HG03457 (cell line): ENCODE measurements around the gene HDAC4.
"Not testable (repeated sequence)": the region's sequence is repeated elsewhere in the genome, so short reads cannot be mapped to it uniquely, and the experiment has no call there.

Experiments
- ATAC-seq: cut with Tn5 transposase; IDR thresholded peaks from one replicate; pipeline ENCODE4 v1.9.1; 2021; ENCODE audit warnings: moderate number of reproducible peaks; ENCODE audit not compliant: unreplicated experiment

Gene HDAC4

GRCh38 chr2:239285071-239285931 is 115.5 kb downstream of the HDAC4 start:
- ATAC-seq = no peak

DNA sequence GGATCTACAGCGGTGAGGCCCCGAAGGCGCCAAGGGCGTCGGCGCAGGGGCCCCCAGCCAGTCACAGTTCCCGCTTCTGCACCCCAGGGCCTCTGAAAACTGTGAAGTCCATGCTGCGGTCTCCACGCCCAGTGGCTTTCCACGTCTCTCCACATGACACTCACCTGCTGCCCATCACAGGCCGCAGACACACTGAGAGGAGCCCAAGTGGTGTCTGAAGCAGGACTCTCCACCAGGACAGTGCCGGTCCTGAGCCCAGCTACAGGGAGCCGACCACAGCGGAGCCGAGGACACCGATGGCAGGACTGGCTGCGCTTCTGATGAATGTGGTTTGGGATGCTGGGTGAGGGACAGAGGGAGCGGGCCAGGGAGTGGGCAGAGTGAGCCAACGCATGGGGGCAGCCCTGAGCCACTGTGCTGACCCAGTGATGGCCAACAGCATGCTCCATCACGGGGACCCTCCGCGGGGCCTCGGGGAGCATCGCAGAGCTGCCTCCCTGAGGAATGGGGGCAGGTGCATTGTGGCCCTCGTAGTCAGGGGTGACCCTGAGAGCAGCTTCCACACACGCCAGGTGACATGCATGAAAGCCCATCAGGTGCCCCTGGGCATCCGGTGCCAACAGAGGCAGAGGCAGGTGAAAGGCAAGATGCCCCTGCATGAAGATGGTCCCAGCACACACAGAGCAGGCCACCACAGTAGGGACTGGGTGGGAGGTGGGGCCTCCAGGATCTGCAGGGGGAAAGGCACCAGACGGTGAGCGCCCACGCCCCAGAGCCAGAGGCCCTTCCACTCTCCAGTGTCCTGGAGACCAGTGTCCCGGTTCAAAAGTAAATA is 116.6 kb downstream of the HDAC4 start:
- ATAC-seq = no peak

DNA sequence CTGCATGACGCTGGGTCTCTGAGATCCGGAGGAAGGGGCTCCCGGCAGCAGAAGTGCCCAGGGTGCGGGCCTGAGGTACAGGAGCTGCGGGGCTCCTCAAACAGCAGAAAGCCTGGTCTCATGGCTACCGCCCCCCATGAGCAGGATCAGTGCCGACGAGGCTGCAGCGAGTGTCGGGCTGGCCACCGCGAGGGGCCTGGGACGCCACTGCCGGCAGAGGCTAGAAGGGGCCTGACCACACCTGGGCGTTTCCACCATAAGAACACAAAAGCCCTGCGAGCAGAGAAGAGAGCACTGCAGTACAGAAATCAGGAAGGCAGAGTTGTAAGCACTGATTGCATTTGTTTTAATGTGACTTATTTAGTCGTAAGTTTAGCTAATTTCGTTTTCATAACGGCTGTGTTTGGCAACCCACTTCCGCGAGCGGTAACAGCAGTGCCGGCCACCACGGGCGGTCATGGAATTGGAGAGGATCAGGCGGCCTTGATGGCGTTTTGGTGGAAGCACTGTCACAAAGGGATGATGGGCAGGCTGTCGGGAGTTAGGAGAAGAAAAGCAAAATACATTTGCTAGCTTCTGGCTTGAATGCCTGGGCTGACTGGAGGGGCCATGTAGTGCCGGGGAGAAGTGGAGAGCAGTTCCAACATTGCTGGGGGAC is 117.4 kb downstream of the HDAC4 start:
- no peak for ATAC-seq

- no peak for ATAC-seq
These were observed 118.2 kb downstream of the HDAC4 start for GRCh38 chr2:239282448-239283287.

GRCh38 chr2:239280296-239281017 is 120.4 kb downstream of the HDAC4 start:
- not testable (repeated sequence) for ATAC-seq

GRCh38 chr2:239279508-239280295 is 121.1 kb downstream of the HDAC4 start:
- ATAC-seq = no peak

DNA sequence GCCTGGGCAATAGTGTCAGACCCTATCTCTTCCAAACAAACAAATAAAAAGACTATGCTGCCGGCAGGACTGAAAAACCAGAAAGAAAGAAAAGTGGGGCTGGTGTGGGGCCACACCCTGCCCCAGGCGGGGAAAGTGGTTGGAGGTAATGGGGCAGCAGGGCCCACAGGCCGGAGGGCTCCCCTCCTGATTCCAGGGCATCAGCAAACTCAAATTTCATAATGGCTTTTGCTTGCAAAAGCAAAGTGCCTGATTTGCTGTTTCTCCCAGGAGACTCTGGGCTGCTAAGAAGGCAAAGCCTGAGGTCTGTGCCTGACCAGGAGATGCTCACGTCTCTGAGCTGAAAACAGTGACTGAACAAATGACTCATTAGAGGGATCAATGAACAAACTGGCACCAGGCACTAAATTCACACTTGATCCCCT is 121.9 kb downstream of the HDAC4 start:
- no peak for ATAC-seq

GRCh38 chr2:239278361-239278760 is 122.5 kb downstream of the HDAC4 start:
- no peak for ATAC-seq

DNA sequence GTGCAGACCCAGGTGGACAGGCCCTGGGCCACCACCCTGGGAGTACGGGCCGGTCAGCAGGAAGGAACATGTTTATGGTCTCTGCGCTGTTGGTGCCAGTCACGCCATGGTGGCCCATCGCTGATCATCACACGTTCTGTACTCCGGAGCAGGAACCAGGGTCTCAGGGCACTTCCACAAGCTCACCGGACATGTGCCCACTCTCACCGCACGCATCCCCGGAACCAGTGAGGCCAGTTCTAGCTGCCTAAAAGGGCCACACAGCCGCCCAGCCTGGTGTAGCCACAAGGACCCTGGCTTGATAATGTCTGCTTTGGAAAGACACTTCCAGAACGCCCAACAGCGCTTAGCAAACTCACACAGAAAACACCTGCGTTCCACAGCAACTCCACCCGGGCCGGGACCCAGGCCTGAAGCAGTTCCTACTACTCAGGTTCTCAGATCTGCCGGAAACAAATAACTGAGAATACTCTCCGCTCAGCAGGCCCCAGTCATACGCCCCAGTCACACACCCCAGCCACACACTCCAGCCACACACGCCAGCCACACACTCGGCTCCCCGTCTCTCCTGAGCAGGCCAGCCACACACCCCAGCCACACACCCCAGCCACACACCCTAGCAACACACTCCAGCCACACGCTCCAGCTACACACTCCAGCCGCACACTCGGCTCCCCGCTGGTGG is 123.3 kb downstream of the HDAC4 start:
- ATAC-seq = no peak

GRCh38 chr2:239276851-239277250 is 124.0 kb downstream of the HDAC4 start:
- no peak for ATAC-seq

GRCh38 chr2:239275847-239276831 is 124.7 kb downstream of the HDAC4 start:
- ATAC-seq = no peak

DNA sequence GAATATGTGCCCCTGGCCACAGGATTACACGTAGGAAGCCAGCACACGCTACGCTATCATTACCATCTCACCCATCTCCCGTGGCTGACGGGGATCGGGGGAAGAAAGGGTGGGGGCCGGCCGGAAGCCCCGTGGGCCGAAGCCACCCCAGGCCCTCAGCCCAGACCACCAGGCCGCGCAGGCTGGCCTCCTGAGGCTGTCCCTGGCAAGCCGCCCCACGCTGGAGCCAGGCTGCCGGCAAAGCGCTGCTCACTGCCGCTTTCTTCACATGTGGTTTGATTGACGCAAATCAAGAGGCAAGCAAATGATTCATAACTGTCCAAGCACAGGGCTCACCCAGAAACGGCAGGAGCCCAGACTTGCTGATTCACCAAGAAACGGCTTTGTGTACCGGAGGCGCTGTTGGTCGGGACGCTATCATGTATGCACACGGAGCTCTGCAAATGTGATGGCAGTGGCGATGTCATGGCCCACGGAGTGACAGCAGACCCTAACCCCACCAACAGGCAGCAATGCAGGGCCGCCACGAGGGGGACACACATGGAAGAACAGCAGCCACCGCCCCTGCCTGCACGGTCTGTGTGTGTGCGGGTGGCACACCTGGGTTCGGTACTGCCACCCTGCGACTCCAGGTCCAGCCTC is 125.7 kb downstream of the HDAC4 start:
- ATAC-seq = no peak

- no peak for ATAC-seq
These were observed 126.3 kb downstream of the HDAC4 start for GRCh38 chr2:239274391-239275043.

DNA sequence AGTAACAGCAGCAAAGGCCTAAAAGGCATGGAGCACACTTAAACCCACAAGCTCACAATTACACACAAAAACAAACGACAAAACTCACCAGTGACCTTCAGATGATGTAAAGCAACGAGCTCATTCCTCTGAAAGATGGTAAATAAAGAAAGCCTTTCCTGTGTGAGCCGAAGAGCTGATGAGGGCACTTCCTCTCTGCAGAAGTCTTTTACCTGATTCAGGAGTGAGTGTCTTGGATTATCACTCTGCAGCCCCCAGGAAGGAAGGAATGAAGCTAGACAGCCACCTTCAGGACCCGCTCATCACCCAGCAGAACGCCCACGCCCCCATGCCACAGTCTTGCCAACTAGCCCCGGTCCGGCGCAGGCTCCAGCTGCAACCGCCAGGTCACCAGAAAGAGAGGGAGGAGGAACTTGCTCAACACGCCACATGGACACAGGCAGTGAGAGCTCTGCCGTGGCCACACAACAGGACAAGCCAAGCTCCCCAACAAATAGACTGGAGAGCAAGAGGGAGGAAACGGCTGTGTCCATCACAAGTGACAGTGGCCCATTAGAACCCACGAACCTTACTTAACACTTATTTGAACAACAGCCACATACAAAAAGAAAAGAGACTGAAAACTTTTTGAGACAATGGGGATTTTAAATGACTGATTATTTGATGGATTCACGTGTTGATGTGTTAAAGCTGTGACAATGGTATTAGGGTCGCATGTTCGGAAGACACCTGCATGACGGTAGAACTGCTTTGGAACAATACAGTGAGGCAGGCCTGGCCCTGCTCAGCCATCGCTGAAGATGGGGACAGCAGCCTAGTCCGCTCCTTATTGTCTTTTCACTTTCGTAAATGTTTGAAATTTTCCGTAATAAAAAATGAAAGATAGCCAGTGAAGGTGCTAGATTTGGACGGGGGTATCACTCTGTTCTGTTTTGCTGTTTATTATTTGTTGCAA is 127.3 kb downstream of the HDAC4 start:
- ATAC-seq = no peak

GRCh38 chr2:239272626-239273025 is 128.2 kb downstream of the HDAC4 start:
- ATAC-seq = no peak
